SH-SY5Y (cell line): Measurements from ENCODE around the gene GNPDA2.

ENCODE experiments used
- GATA2 ChIP-seq: IDR thresholded peaks from 2 replicates; pipeline ENCODE4 v1.6.1; 2011; ENCODE audit warnings: mild to moderate bottlenecking, low read depth, low read length
- GATA3 ChIP-seq: IDR thresholded peaks from 2 replicates; pipeline ENCODE4 v1.6.1; 2011; ENCODE audit warnings: low read depth, mild to moderate bottlenecking, low read length, moderate library complexity

- TF ChIP-seq GATA3 (no peak), GATA2 (no peak)
Measured at GRCh38 chr4:44761306-44761705, 35.0 kb upstream of the GNPDA2 start.
